ENCODE data around the gene PPAT.
"Not testable (repeated sequence)": the region's sequence is repeated elsewhere in the genome, so short reads cannot be mapped to it uniquely, and the experiment has no call there.

The PPAT gene

GRCh38 chr4:56435140-56435926 is at the start of gene PPAT:
Gene PPAT (minus strand): TSS chr4:56435615. CDS start chr4:56435477, 138 bp downstream.
- DNase-seq (ENCODE audit: low spot score), result peak; percentile 98

- no peak for DNase-seq (ENCODE audit: low spot score)
These were observed 45.3 kb upstream of the PPAT start for GRCh38 chr4:56480691-56481090.

GRCh38 chr4:56477192-56477702 is 41.8 kb upstream of the PPAT start:
- DNase-seq (ENCODE audit: low spot score), result no peak

- no peak for DNase-seq (ENCODE audit: low spot score)
These were observed 40.5 kb upstream of the PPAT start for GRCh38 chr4:56475917-56476316.

GRCh38 chr4:56469489-56470210 is 34.2 kb upstream of the PPAT start:
- DNase-seq (ENCODE audit: low spot score), result no peak

GRCh38 chr4:56468097-56468422 is 32.6 kb upstream of the PPAT start:
- no peak for DNase-seq (ENCODE audit: low spot score)

- peak; percentile 90 for DNase-seq (ENCODE audit: low spot score)
These were observed 32.1 kb upstream of the PPAT start, which contains the start of gene SRP72 for GRCh38 chr4:56467284-56468096. Gene SRP72 (plus strand): TSS chr4:56467617. CDS start chr4:56467636, 19 bp downstream.

GRCh38 chr4:56466910-56467283 is 31.5 kb upstream of the PPAT start:
- no peak for DNase-seq (ENCODE audit: low spot score)

- peak; percentile 25 for DNase-seq (ENCODE audit: low spot score)
These were observed 30.9 kb upstream of the PPAT start for GRCh38 chr4:56466296-56466761.

- DNase-seq (ENCODE audit: low spot score), result no peak
These were observed 30.3 kb upstream of the PPAT start for GRCh38 chr4:56465599-56466295.

- no peak for DNase-seq (ENCODE audit: low spot score)
These were observed 29.2 kb upstream of the PPAT start for GRCh38 chr4:56464581-56464980.

- no peak for DNase-seq (ENCODE audit: low spot score)
These were observed 28.3 kb upstream of the PPAT start for GRCh38 chr4:56463711-56464110.

- no peak for DNase-seq (ENCODE audit: low spot score)
These were observed 26.7 kb upstream of the PPAT start for GRCh38 chr4:56462157-56462556.

GRCh38 chr4:56460085-56460484 is 24.7 kb upstream of the PPAT start:
- DNase-seq (ENCODE audit: low spot score), result no peak

- DNase-seq (ENCODE audit: low spot score), result no peak
These were observed 14.9 kb upstream of the PPAT start for GRCh38 chr4:56450342-56450741.

- not testable (repeated sequence) for DNase-seq (ENCODE audit: low spot score)
These were observed 14.1 kb upstream of the PPAT start for GRCh38 chr4:56449475-56449874.

- DNase-seq (ENCODE audit: low spot score), result no peak
These were observed 12.9 kb upstream of the PPAT start for GRCh38 chr4:56448301-56448700.

- no peak for DNase-seq (ENCODE audit: low spot score)
These were observed 10.3 kb upstream of the PPAT start for GRCh38 chr4:56445699-56446098.

- DNase-seq (ENCODE audit: low spot score), result no peak
These were observed 9.3 kb upstream of the PPAT start for GRCh38 chr4:56444719-56445118.

- DNase-seq (ENCODE audit: low spot score), result no peak
These were observed 5.6 kb upstream of the PPAT start for GRCh38 chr4:56440983-56441382.

GRCh38 chr4:56438766-56439165 is 3.4 kb upstream of the PPAT start:
- no peak for DNase-seq (ENCODE audit: low spot score)

All from CD4-positive, alpha-beta T cell treated with Interleukin-2 at 100 ng/mL for 4 hours (primary cell).